HFF-Myc (cell line): ENCODE data around the gene NTSR2.

ENCODE experiments used
- DNase-seq: peaks from one replicate; pipeline ENCODE4 v3.0.0-alpha.2; 2011; ENCODE audit warnings: low read depth; ENCODE audit errors: extremely low read depth
- H3K4me3 ChIP-seq: replicated peaks from 2 replicates; pipeline ENCODE4 v1.5.1; 2011; ENCODE audit warnings: low read depth, mild to moderate bottlenecking, control low read depth, low read length
- TF ChIP-seq, protein P1 (sequence below): IDR thresholded peaks from 2 replicates; pipeline ENCODE4 v1.5.1; 2012; ENCODE audit warnings: mild to moderate bottlenecking, low read depth, low read length, control low read depth; ENCODE audit errors: missing control alignments

Gene NTSR2

DNA sequence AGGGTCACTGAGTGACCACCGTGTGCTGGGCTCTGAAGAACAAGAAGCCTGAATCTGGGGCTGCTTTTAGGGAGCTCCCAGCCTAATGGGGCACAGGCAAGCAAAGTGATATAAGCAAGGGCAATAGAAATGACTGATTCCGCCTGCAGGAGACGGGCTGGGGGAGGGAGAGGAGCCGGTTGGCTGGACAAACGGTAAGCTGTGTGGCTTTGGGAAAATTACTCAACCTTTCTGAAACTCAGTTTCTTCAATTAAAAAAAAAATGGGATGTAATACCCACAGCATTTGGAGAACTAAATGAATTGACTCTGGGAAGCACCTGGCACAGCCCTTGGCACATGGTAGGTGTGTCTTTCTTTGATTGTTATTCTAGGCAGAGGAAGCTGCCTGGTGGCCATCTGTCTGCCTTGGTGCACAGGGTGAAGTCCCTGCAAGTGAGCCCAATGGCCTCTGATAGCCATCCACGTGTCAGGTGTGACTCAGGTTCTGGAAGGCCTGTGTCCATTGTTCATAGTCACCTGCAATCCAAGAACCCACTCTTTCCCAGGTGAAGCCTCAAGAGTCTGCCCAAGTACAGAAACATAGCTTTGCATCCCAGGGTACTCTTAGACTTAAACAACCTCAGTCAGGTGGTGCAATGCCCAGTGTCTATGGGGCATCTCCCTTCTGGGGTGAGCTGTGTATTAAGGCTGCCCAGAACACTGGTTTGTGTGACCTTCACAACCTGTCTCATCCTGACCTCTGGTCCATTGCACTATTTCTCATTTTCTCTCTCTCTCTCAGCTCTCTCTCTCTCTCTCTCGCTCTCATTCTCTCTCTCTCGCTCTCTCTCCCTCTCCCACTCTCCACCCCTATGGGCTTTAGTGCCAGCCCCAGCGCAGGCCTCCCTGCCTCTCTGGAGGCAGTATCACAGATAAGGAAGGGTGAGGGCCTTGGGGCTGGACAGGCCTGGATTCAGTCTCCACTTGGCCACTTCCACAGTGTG lies 30.0 kb upstream of the NTSR2 start:
- TF ChIP-seq, protein P1, sequence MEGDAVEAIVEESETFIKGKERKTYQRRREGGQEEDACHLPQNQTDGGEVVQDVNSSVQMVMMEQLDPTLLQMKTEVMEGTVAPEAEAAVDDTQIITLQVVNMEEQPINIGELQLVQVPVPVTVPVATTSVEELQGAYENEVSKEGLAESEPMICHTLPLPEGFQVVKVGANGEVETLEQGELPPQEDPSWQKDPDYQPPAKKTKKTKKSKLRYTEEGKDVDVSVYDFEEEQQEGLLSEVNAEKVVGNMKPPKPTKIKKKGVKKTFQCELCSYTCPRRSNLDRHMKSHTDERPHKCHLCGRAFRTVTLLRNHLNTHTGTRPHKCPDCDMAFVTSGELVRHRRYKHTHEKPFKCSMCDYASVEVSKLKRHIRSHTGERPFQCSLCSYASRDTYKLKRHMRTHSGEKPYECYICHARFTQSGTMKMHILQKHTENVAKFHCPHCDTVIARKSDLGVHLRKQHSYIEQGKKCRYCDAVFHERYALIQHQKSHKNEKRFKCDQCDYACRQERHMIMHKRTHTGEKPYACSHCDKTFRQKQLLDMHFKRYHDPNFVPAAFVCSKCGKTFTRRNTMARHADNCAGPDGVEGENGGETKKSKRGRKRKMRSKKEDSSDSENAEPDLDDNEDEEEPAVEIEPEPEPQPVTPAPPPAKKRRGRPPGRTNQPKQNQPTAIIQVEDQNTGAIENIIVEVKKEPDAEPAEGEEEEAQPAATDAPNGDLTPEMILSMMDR: no peak
- H3K4me3 ChIP-seq: no peak overlapping the region
- DNase-seq: no peak

DNA sequence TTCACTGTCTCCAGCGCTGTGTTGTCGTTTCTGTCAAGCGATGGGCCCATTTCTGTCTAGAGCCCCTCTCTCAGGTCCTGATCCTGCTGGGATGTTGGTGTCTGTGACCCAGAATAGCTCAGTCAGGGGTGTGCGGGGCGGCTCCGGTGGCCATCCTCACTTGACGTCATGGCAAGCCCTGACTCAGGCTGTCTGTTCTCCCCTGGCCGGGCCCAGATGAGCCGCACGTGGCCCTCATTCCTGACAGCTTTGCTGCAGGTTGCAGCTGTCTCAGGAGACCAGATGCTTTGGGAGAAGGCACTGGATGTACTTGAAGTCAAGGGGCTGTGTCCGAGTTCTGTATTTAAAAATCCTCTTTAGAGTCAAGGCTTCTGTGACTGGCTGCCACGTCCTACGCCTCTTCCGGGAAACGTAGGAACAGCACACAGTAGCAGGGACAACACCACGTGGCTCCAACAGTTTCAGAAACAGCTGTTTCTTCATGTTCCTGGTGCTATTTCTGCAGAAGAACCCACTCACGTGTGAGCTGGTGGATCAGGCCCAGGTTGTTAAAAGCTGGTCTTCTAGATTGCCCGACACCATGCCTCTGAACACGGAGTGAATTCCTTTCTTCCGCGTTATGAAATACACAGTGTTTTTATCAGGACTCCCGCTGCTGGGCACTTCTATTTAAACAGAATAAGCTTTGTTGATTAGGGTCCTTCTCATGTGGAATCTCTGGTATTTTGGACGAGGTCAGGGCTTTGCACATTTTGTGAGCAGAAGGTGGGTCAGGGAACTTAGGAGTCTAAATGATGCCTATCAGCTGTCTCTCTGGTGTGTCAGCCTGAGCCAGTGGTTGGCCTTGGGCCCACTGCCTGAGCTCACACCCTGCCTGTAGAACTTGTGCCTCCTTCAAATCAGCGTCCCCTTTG lies 28.3 kb upstream of the NTSR2 start:
- TF ChIP-seq, protein P1: no peak
- H3K4me3 ChIP-seq: no peak overlapping the region
- DNase-seq: peak; percentile 48

DNA sequence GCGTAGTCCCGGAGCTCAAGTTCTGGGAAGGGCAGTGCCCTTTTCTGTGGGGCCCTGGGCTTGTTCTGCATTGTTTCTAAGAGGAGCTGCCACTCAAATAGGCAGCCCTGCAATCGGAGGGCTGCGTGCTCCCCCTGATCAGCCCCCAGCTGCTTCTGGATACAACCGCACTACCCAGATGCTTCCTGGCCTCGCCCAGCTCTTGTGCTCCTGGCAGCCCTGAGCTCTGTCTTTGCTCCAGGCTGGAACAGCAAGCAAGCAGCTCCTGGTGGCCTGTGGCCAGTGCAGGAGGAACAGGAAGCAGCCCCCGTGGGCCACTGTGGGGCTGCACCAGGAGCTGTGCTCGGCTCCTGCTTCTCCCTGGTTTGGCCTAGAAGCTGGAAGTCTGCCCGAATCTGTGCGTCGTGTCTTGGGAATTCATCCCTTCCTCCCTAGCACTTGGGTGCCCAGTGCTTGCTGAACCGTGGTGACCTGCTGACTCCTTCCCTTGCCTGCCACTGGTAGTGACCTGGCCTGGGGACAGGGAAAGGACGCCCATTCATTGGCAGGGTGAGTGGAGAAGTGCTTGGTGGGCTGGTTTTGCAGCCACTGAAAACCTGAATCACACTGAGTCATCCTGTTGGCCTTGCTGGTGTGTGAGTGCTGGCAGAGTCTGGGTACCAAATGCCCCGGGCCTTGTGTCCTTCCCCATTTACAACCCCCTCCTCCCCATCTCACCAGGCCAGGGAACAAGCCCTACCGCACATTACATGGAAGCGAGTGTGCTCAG lies 27.3 kb upstream of the NTSR2 start:
- TF ChIP-seq, protein P1: no peak
- no peak overlapping the region for H3K4me3 ChIP-seq
- peak; percentile 50 for DNase-seq

DNA sequence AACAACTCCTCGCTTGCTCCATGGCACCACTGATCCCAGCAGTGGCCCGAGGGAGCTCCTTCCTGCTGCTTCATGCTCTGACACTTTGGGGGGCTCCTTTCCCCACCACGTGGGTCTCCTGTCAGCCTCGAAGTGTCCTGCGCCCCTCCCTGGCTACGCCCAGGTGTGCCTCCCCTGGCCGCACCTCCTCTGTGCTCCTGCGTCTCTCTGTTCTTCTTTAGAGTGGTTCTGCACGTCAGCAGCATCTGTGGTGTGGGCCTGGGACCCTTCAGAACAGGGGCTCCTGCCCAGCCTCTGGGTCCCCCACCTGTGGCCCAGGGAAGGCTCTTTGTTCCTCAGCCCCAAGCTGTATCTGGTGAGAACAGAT lies 26.7 kb upstream of the NTSR2 start:
- H3K4me3 ChIP-seq: no peak overlapping the region
- TF ChIP-seq, protein P1: no peak
- no peak for DNase-seq

DNA sequence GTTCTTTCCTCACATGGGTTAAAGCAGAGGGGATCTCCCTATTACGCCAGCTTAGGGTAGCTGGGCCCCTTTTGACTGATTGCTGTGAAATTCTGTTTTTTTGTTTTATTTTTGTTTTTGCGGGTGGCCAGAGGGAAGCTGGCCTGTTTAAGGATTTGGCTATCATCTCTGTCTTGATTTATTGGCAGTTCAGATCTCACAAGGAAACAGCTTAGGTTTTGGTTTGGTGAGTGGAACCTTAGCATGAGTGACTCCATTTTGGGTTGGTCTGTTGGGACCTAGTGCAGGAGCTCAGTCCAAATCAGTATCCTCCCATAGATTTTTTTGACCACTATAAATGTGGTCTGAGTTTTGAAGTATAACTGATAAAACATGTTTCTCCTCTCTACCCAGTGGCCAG lies 25.6 kb upstream of the NTSR2 start:
- no peak overlapping the region for H3K4me3 ChIP-seq
- TF ChIP-seq, protein P1: no peak
- no peak for DNase-seq

DNA sequence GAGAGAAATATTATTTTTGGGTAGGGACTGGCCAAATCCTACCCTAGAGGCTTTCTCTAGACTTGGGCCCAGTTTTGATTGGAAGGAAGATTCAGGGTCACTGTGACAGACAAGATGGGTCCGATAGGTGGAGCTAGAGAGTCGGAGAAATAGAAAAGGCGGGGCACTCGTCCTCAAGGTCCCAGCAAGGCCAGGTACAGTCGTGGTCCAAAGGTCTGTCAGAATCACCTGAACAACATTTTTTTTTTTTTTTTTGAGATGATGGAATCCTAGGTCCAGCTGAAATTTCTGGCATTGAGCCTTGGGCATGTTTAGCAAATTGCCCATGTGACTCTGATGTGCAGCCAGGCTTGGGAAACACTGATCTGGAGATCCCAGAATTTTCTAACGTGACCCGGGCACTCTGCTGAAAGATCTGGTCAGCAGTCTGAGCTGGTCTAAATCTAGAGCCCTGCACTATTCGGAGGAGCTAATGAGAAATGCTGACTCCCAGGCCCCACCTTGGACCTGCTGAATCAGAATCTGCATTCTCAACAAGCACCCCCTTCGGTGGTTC lies 23.0 kb upstream of the NTSR2 start:
- H3K4me3 ChIP-seq: no peak overlapping the region
- no peak for DNase-seq
- TF ChIP-seq, protein P1: peak; percentile 90
